ENCODE data around the gene LONRF2.

Gene LONRF2

GRCh38 chr2:100265226-100265625 lies 57.1 kb downstream of the LONRF2 start:
- CTCF ChIA-PET: interaction anchor here (1.7 kb wide), 1 partner anchor 116 kb away, joined by 10 read pairs; no protein-coding TSS in a partner anchor

GRCh38 chr2:100264651-100265050 lies 57.6 kb downstream of the LONRF2 start:
- ChIA-PET POLR2A (no interaction called here), CTCF (no interaction called here)
- no peak for DNase-seq (ENCODE audit: extremely low spot score)
- TF ChIP-seq ELF4 (IDR thresholded peaks at IDR 0.05): no peak
- no peak for TF ChIP-seq SUZ12 (IDR thresholded peaks at IDR 0.05)
- TF ChIP-seq CTBP1 (IDR thresholded peaks at IDR 0.05; ENCODE audit: borderline replicate concordance): no peak
- no peak for TF ChIP-seq HDGF (IDR thresholded peaks at IDR 0.05; ENCODE audit: borderline replicate concordance)
- no peak for TF ChIP-seq ARNT (IDR thresholded peaks at IDR 0.05)
- TF ChIP-seq FOXK2 (IDR thresholded peaks at IDR 0.05): no peak
- no peak for TF ChIP-seq ZNF384 (IDR thresholded peaks at IDR 0.05)
- TF ChIP-seq FOXA1 (IDR thresholded peaks at IDR 0.05): no peak
- TF ChIP-seq FOXM1 (IDR thresholded peaks at IDR 0.05; ENCODE audit: borderline replicate concordance): no peak
- no peak for TF ChIP-seq BHLHE40 (IDR thresholded peaks at IDR 0.05; ENCODE audit: borderline replicate concordance)
- no peak for TF ChIP-seq LEF1 (IDR thresholded peaks at IDR 0.05; ENCODE audit: borderline replicate concordance)
- no peak for TF ChIP-seq PKNOX1 (IDR thresholded peaks at IDR 0.05)
- TF ChIP-seq NFRKB (IDR thresholded peaks at IDR 0.05): no peak
- no peak for TF ChIP-seq L3MBTL2 (conservative IDR thresholded peaks at IDR 0.05)
- no peak for TF ChIP-seq SP1 (IDR thresholded peaks at IDR 0.05)
- no peak for TF ChIP-seq TARDBP (IDR thresholded peaks at IDR 0.05)

More at GRCh38 chr2:100265226-100265625, 57.1 kb downstream of the LONRF2 start:
- no peak for TF ChIP-seq ELF4 (IDR thresholded peaks at IDR 0.05)
- TF ChIP-seq PKNOX1 (IDR thresholded peaks at IDR 0.05): no peak
- TF ChIP-seq HDGF (IDR thresholded peaks at IDR 0.05; ENCODE audit: borderline replicate concordance): no peak
- no peak for TF ChIP-seq SUZ12 (IDR thresholded peaks at IDR 0.05)
- no peak for TF ChIP-seq SP1 (IDR thresholded peaks at IDR 0.05)
- no peak for TF ChIP-seq ARNT (IDR thresholded peaks at IDR 0.05)
- no peak for TF ChIP-seq FOXK2 (IDR thresholded peaks at IDR 0.05)
- TF ChIP-seq BHLHE40 (IDR thresholded peaks at IDR 0.05; ENCODE audit: borderline replicate concordance): no peak
- TF ChIP-seq ZNF384 (IDR thresholded peaks at IDR 0.05): no peak
- no peak for TF ChIP-seq L3MBTL2 (conservative IDR thresholded peaks at IDR 0.05)
- TF ChIP-seq NFRKB (IDR thresholded peaks at IDR 0.05): no peak
- no peak for TF ChIP-seq TARDBP (IDR thresholded peaks at IDR 0.05)
- no peak for TF ChIP-seq LEF1 (IDR thresholded peaks at IDR 0.05; ENCODE audit: borderline replicate concordance)
- no peak for TF ChIP-seq FOXA1 (IDR thresholded peaks at IDR 0.05)
- TF ChIP-seq CTBP1 (IDR thresholded peaks at IDR 0.05; ENCODE audit: borderline replicate concordance): no peak
- TF ChIP-seq FOXM1 (IDR thresholded peaks at IDR 0.05; ENCODE audit: borderline replicate concordance): no peak
- POLR2A ChIA-PET: no interaction called here
- DNase-seq (ENCODE audit: extremely low spot score): no peak

GRCh38 chr2:100264121-100264520 lies 58.2 kb downstream of the LONRF2 start:
- ChIA-PET POLR2A (no interaction called here), CTCF (interaction anchor here (2.3 to 4.7 kb wide), 3 partner anchors 116 to 706 kb away, joined by 24 to 109 read pairs (median 28); no protein-coding TSS in a partner anchor)
- TF ChIP-seq FOXM1 (IDR thresholded peaks at IDR 0.05; ENCODE audit: borderline replicate concordance): no peak
- no peak for TF ChIP-seq ZNF384 (IDR thresholded peaks at IDR 0.05)
- TF ChIP-seq ELF4 (IDR thresholded peaks at IDR 0.05): no peak
- TF ChIP-seq NFRKB (IDR thresholded peaks at IDR 0.05): no peak
- TF ChIP-seq TARDBP (IDR thresholded peaks at IDR 0.05): no peak
- TF ChIP-seq FOXK2 (IDR thresholded peaks at IDR 0.05): no peak
- DNase-seq (ENCODE audit: extremely low spot score): no peak

- TF ChIP-seq PKNOX1 (IDR thresholded peaks at IDR 0.05): no peak
- TF ChIP-seq SUZ12 (IDR thresholded peaks at IDR 0.05): no peak
- TF ChIP-seq LEF1 (IDR thresholded peaks at IDR 0.05; ENCODE audit: borderline replicate concordance): no peak
- TF ChIP-seq ZNF384 (IDR thresholded peaks at IDR 0.05): no peak
- no peak for TF ChIP-seq SP1 (IDR thresholded peaks at IDR 0.05)
- TF ChIP-seq TARDBP (IDR thresholded peaks at IDR 0.05): no peak
- no peak for TF ChIP-seq NFRKB (IDR thresholded peaks at IDR 0.05)
- TF ChIP-seq CTBP1 (IDR thresholded peaks at IDR 0.05; ENCODE audit: borderline replicate concordance): no peak
- TF ChIP-seq BHLHE40 (IDR thresholded peaks at IDR 0.05; ENCODE audit: borderline replicate concordance): no peak
- no peak for TF ChIP-seq HDGF (IDR thresholded peaks at IDR 0.05; ENCODE audit: borderline replicate concordance)
- POLR2A ChIA-PET: interaction anchor here (0.6 to 2.0 kb wide), 3 partner anchors 29 to 155 kb away, joined by 3 to 8 read pairs (median 3); partner anchors contain the start of gene CHST10
- CTCF ChIA-PET: interaction anchor here (0.5 to 4.7 kb wide), 31 partner anchors 9 to 1968 kb away, joined by 3 to 109 read pairs (median 4); partner anchors contain the start of gene CHST10
- peak; percentile 79 for DNase-seq (ENCODE audit: extremely low spot score)
Observed at GRCh38 chr2:100262555-100263320, 59.6 kb downstream of the LONRF2 start.

- ChIA-PET CTCF (interaction anchor here (0.6 to 4.7 kb wide), 23 partner anchors 9 to 1967 kb away, joined by 3 to 109 read pairs (median 4); partner anchors contain the start of gene CHST10), POLR2A (interaction anchor here (2.0 kb wide), 1 partner anchor 119 kb away, joined by 8 read pairs; no protein-coding TSS in a partner anchor)
- DNase-seq (ENCODE audit: extremely low spot score): no peak
- TF ChIP-seq FOXM1 (IDR thresholded peaks at IDR 0.05; ENCODE audit: borderline replicate concordance): no peak
- no peak for TF ChIP-seq HDGF (IDR thresholded peaks at IDR 0.05; ENCODE audit: borderline replicate concordance)
- TF ChIP-seq PKNOX1 (IDR thresholded peaks at IDR 0.05): no peak
- TF ChIP-seq TARDBP (IDR thresholded peaks at IDR 0.05): no peak
- TF ChIP-seq ARNT (IDR thresholded peaks at IDR 0.05): no peak
- no peak for TF ChIP-seq SUZ12 (IDR thresholded peaks at IDR 0.05)
- TF ChIP-seq LEF1 (IDR thresholded peaks at IDR 0.05; ENCODE audit: borderline replicate concordance): no peak
- no peak for TF ChIP-seq FOXA1 (IDR thresholded peaks at IDR 0.05)
- TF ChIP-seq BHLHE40 (IDR thresholded peaks at IDR 0.05; ENCODE audit: borderline replicate concordance): no peak
Observed at GRCh38 chr2:100262046-100262445, 60.3 kb downstream of the LONRF2 start.

All from HEK293T (cell line).